ENCODE measurements around the gene SND1. TPM values are rescaled to one million over a fixed set of nuclear protein-coding genes. Genes with fewer than 3 reads are reported as not detected.
A peak's percentile ranks its signal among the peaks of the same experiment; 100 is the strongest.

The SND1 gene
- total RNA-seq, 3 donors from 2014 or later: 83.5 to 131 (median 120) TPM

- intact Hi-C loops (cut with DNase I; ENCODE audit: low total_unique reads): no loop called here
- Histone ChIP-seq H3K27me3 (no peaks in the 10 kb centered on the region), H3K4me1 (no peaks in the 10 kb centered on the region), H3K9me3 (no peaks in the 10 kb centered on the region), H3K27ac (peak overlapping the region in 1 of 2 donors; percentile 48), H3K36me3 (no peaks in the 10 kb centered on the region), H3K4me3 (peak overlapping the region in 1 of 3 donors; percentile 68)
- no peak for TF ChIP-seq POLR2A (IDR thresholded peaks at IDR 0.05)
- no peak for TF ChIP-seq POLR2AphosphoS5 (IDR thresholded peaks at IDR 0.05)
- no peak for TF ChIP-seq CTCF (IDR thresholded peaks at IDR 0.05)
- DNase-seq (ENCODE audit: low spot score in 2 of 2): no peak
Measured at GRCh38 chr7:128120976-128121490, 469.0 kb downstream of the SND1 start.

GRCh38 chr7:128121711-128122530 is 469.9 kb downstream of the SND1 start:
- DNase-seq (ENCODE audit: low spot score in 2 of 2): no peak
- Histone ChIP-seq H3K9me3 (no peaks in the 10 kb centered on the region), H3K27me3 (no peaks in the 10 kb centered on the region), H3K4me1 (no peaks in the 10 kb centered on the region), H3K27ac (peak overlapping the region in 1 of 2 donors; percentile 48), H3K36me3 (no peaks in the 10 kb centered on the region), H3K4me3 (peak overlapping the region; percentile 21 to 68 (median 33))
- intact Hi-C loops (cut with DNase I; ENCODE audit: low total_unique reads): no loop called here
- TF ChIP-seq POLR2AphosphoS5 (IDR thresholded peaks at IDR 0.05) (no peak), CTCF (IDR thresholded peaks at IDR 0.05) (no peak), POLR2A (IDR thresholded peaks at IDR 0.05) (no peak)

GRCh38 chr7:128122576-128123290 is 470.7 kb downstream of the SND1 start:
- no peaks in the 10 kb centered on the region for H3K9me3 ChIP-seq
- no peak for DNase-seq (ENCODE audit: low spot score in 2 of 2)
- H3K36me3 ChIP-seq: no peaks in the 10 kb centered on the region
- intact Hi-C loops (cut with DNase I; ENCODE audit: low total_unique reads): no loop called here
- H3K4me3 ChIP-seq: peak overlapping the region in 2 of 3 donors; percentile 33 to 68
- H3K4me1 ChIP-seq: no peaks in the 10 kb centered on the region
- no peak overlapping the region for H3K27ac ChIP-seq
- no peaks in the 10 kb centered on the region for H3K27me3 ChIP-seq
- no peak for TF ChIP-seq POLR2AphosphoS5 (IDR thresholded peaks at IDR 0.05)
- TF ChIP-seq CTCF (IDR thresholded peaks at IDR 0.05): no peak
- TF ChIP-seq POLR2A (IDR thresholded peaks at IDR 0.05): no peak

- H3K4me1 ChIP-seq: no peaks in the 10 kb centered on the region
- DNase-seq (ENCODE audit: low spot score in 2 of 2): no peak
- no peak overlapping the region for H3K4me3 ChIP-seq
- H3K27me3 ChIP-seq: no peaks in the 10 kb centered on the region
- intact Hi-C loops (cut with DNase I; ENCODE audit: low total_unique reads): no loop called here
- no peak overlapping the region for H3K27ac ChIP-seq
- no peaks in the 10 kb centered on the region for H3K36me3 ChIP-seq
- no peaks in the 10 kb centered on the region for H3K9me3 ChIP-seq
- TF ChIP-seq POLR2AphosphoS5 (IDR thresholded peaks at IDR 0.05): no peak
Measured at GRCh38 chr7:128123291-128124037, 471.5 kb downstream of the SND1 start.

DNA sequence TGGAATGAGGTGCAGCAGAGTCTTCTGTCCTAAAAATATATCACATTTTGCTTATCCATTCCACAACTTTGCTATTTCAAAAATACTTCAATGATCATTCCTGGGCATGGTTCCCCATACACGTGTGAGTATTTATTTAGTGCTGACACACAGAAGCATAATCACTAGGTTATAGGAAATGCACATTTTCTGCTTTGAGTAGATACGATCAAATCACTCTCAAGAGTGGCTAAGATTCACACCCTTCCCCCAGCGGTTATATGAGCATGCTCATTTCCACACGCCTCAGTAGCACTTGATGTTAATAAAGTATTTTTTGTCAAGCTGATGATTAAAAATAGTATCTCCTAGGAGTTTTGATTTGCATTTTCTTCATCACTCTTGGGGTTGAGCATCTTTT is 472.8 kb downstream of the SND1 start:
- no peak overlapping the region for H3K27ac ChIP-seq
- no peaks in the 10 kb centered on the region for H3K27me3 ChIP-seq
- TF ChIP-seq POLR2AphosphoS5 (IDR thresholded peaks at IDR 0.05) (no peak), POLR2A (IDR thresholded peaks at IDR 0.05) (no peak)
- no peak for DNase-seq (ENCODE audit: low spot score in 2 of 2)
- no peaks in the 10 kb centered on the region for H3K36me3 ChIP-seq
- no peaks in the 10 kb centered on the region for H3K4me1 ChIP-seq
- H3K9me3 ChIP-seq: no peaks in the 10 kb centered on the region
- intact Hi-C loops (cut with DNase I; ENCODE audit: low total_unique reads): no loop called here
- no peak overlapping the region for H3K4me3 ChIP-seq

All from breast epithelium (tissue), 4 donors.